Measurements from ENCODE around the gene MED4. TPM values are rescaled to one million over a fixed set of nuclear protein-coding genes. Genes with fewer than 3 reads are reported as not detected.

The MED4 gene
- total and polyA plus RNA-seq, 9 of the 15 experiments (the other 6 are each of a cell fraction or from before 2014, with no cell fraction given): 24.5 to 87.3 (median 58.3) TPM

GRCh38 chr13:48054601-48055000, 40.3 kb downstream of the MED4 start:
- FAIRE-seq (no peak), ATAC-seq (no peak), DNase-seq (ENCODE audit: extremely low read depth in 1 of 4, low spot score in 3 of 4) (no peak)
- H3K9me3 ChIP-seq (replicated peaks; ENCODE audit: control insufficient read depth, insufficient read depth, low read depth, low read length): no peaks in the 10 kb centered on the region
- no peak overlapping the region for H3K4me2 ChIP-seq (ENCODE audit: insufficient read depth, low read length)
- H3K9ac ChIP-seq (ENCODE audit: insufficient read depth in 1 of 2, low read depth in 2 of 2, low read length in 2 of 2): no peak overlapping the region
- H3K79me2 ChIP-seq (ENCODE audit: control insufficient read depth, insufficient read depth, low read length): no peaks in the 10 kb centered on the region
- POLR2A ChIA-PET: interaction anchor here (1.2 kb wide), 1 partner anchor 17 kb away, joined by 4 read pairs; the partner anchor contains the start of gene NUDT15
- no peaks in the 10 kb centered on the region for H3K27me3 ChIP-seq (ENCODE audit: control insufficient read depth in 2 of 2, insufficient read depth in 2 of 2, low read length in 2 of 2)
- H3K9me1 ChIP-seq (ENCODE audit: control insufficient read depth, insufficient read depth, low read length): no peaks in the 10 kb centered on the region
- CTCF ChIA-PET (ENCODE audit: low intra/inter-chr PET ratio): no interaction called here
- peaks cover 31% of the 10 kb centered on the region; the same call in 2 of the 3 replicates for H3K36me3 ChIP-seq (ENCODE audit: control insufficient read depth, insufficient read depth, low read length)
- TF ChIP-seq ZNF280B (CRISPR knock-in tag; IDR thresholded peaks at IDR 0.05) (no peak), PCBP1 (IDR thresholded peaks at IDR 0.05; ENCODE audit: low read depth, low read length, poor library complexity, severe bottlenecking) (no peak), THRB (CRISPR knock-in tag; conservative IDR thresholded peaks at IDR 0.05) (no peak), ID3 (CRISPR knock-in tag; IDR thresholded peaks at IDR 0.05) (no peak), ID3 (tag; IDR thresholded peaks at IDR 0.05) (no peak), ZC3H4 (CRISPR knock-in tag; IDR thresholded peaks at IDR 0.05; ENCODE audit: borderline replicate concordance) (no peak), SNRNP70 (optimal IDR thresholded peaks at IDR 0.05; ENCODE audit: low read depth, low read length) (no peak)
- WGBS (ENCODE audit: insufficient coverage, low coverage, missing lambda C conversion rate): 84% methylated on average over 6 of the region's 6 CpGs
- H4K20me1 ChIP-seq (replicated peaks; ENCODE audit: control insufficient read depth, insufficient read depth, low read length): no peaks in the 10 kb centered on the region
- BruUV-seq (replicated peaks): no TSS peak
- in situ Hi-C loops (cut with MboI): no loop called here
- no peak overlapping the region for H3K27ac ChIP-seq (ENCODE audit: extremely low read depth, low read depth, low read length)
- intact Hi-C loops (cut with micrococcal nuclease): no loop called here
- H3K4me3 ChIP-seq: no peak overlapping the region
- no peak overlapping the region for H2AFZ ChIP-seq (ENCODE audit: low read depth, low read length)
- no peaks in the 10 kb centered on the region for H3K4me1 ChIP-seq (replicated peaks in 1 of 2; ENCODE audit: control insufficient read depth in 2 of 2, insufficient read depth in 2 of 2, low read length in 2 of 2)
